ENCODE measurements around the gene GOPC.
"Not testable (repeated sequence)": the region's sequence is repeated elsewhere in the genome, so short reads cannot be mapped to it uniquely, and the experiment has no call there.

The GOPC gene

DNA sequence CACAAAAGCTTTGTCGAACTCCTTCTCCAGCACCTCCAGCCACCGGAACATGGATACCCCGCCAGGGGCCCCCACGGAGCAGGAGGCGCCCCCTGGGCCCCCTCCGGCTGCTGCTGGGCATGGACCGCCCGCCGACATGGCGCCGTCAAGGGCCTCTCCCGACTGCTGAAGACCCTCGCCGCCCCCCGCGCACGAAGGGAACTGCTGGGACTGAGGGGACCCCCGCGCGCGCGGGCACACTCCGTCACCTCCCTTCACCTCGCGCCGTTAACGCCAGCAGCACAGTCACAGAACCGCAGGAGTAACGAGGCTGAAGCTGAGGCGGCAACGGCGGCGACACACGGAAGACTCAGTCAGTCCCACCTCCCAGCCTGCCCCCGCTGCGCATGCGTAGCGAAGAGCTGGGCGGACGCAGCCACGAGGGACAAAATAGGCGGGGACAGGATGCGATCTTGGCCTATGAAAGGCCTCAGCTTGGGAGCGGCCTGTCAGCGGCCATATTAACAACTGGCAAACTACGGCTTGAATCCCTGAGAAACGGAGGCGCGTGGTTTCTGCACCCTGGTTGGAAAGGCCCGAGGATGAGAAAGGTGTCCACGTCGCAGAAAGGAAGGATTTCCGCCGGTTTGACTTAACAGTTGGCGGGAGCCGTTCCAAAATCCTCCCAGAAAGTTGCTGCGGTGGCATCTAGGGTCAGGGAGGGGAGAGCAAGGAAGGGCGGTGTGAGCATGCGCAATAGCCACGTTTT is at the start of gene GOPC:
Gene GOPC, minus strand, starts transcription at position 361 of the 748 bp plus-strand sequence. Its CDS starts 223 bp downstream, at position 138.
- TF ChIP-seq CTCF (IDR thresholded peaks at IDR 0.05; ENCODE audit: borderline replicate concordance, insufficient read depth, low read depth, low read length): peak; percentile 27; the same call in 1 of the 2 replicates
- peak within 1 kb of the TSS; percentile 50 for H3K4me3 ChIP-seq (ENCODE audit: low read depth, low read length)

DNA sequence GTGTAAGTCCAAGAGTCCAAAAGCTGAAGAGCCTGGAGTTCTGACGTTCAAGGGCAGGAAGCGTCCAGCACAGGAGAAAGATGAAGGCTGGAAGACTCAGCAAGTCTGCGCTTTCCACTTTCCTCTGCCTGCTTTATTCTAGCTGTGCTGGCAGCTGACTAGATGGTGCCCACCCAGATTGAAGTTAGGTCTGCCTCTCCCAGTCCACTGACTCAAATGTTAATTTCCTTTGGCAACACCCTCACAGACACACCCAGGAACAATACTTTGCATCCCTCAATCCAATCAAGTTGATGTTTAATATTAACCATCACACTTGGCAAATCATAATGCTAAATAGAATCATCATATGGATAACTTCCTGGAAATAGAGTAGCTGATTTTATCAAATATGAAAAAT is 49.7 kb upstream of the GOPC start:
- not testable (repeated sequence) for H3K4me3 ChIP-seq (ENCODE audit: low read depth, low read length)

- no peak for TF ChIP-seq CTCF (IDR thresholded peaks at IDR 0.05; ENCODE audit: borderline replicate concordance, insufficient read depth, low read depth, low read length)
- H3K4me3 ChIP-seq (ENCODE audit: low read depth, low read length): no peak overlapping the region
Observed at GRCh38 chr6:117642976-117643375, 40.7 kb upstream of the GOPC start.

DNA sequence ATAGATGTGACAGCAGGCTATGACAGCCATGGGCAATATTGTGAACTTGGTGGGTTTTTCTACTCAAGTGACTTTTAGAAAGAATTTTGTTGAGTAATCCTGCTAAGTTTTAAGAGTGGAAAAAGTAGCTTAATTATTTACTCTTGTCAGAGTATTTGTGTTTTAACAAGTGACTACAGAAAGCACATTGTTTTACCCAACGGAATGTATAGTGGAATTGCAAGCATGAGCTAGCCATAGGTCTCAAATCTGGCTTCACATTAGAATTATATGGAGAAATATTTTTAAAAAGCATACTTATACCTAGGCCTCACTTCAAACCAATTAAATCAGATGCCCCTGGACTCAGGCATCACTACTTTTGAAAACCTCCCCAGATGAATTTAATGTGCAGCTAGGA is 35.5 kb upstream of the GOPC start:
- TF ChIP-seq CTCF (IDR thresholded peaks at IDR 0.05; ENCODE audit: borderline replicate concordance, insufficient read depth, low read depth, low read length): no peak
- H3K4me3 ChIP-seq (ENCODE audit: low read depth, low read length): no peak overlapping the region

DNA sequence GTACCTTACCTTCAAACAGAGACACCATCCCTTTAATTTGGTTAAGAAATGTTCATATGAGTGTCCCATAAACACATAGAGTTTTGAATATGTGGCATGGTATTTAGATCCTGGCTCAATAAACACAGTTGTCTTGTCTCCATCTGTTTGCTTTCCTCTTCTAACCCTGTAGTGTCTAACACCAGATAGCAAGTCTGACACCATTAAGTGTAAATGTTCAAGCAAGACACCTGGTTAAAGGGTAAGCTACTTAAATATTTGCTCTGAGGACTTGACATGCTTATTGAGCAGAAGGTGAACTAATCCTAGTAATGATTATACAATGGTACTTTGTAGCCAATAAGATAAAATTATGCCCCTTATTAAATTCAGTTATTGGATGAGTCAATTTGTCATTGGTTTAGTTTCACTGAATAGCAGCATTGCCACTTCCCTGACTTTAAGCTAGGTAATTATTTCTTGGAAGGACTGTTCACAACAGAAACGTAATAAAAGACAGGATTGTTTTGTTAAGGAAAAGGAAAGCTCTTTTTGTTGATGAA is 26.9 kb upstream of the GOPC start:
- no peak overlapping the region for H3K4me3 ChIP-seq (ENCODE audit: low read depth, low read length)
- TF ChIP-seq CTCF (IDR thresholded peaks at IDR 0.05; ENCODE audit: borderline replicate concordance, insufficient read depth, low read depth, low read length): no peak

GRCh38 chr6:117627533-117627932 is 25.2 kb upstream of the GOPC start:
- TF ChIP-seq CTCF (IDR thresholded peaks at IDR 0.05; ENCODE audit: borderline replicate concordance, insufficient read depth, low read depth, low read length): no peak

GRCh38 chr6:117624869-117625481 is 22.7 kb upstream of the GOPC start:
- H3K4me3 ChIP-seq (ENCODE audit: low read depth, low read length): no peak overlapping the region
- no peak for TF ChIP-seq CTCF (IDR thresholded peaks at IDR 0.05; ENCODE audit: borderline replicate concordance, insufficient read depth, low read depth, low read length)

More at GRCh38 chr6:117627533-117627932, 25.2 kb upstream of the GOPC start:
- no peak overlapping the region for H3K4me3 ChIP-seq (ENCODE audit: low read depth, low read length)
